Stimulated activated CD8-positive, alpha-beta memory T cell treated with anti-CD3 and anti-CD28 coated beads, Interleukin-2, amount 100 ng/mL, for 48 hours (primary cell): ENCODE results near the gene C1orf167.
"Not testable (repeated sequence)": the region's sequence is repeated elsewhere in the genome, so short reads cannot be mapped to it uniquely, and the experiment has no call there.

Experiments
- DNase-seq, 2 donors: peaks; one replicate each; pipeline ENCODE4 v3.0.0-alpha.2; 2020; ENCODE audit warnings: low read depth in 2 of 2

Gene C1orf167

GRCh38 chr1:11800391-11800755 lies 38.4 kb downstream of the C1orf167 start:
- no peak for DNase-seq

- DNase-seq: no peak
These were observed 38.9 kb downstream of the C1orf167 start for GRCh38 chr1:11800756-11801433.

GRCh38 chr1:11802616-11802972 lies 40.6 kb downstream of the C1orf167 start:
- DNase-seq: no peak

GRCh38 chr1:11802973-11803885 lies 41.2 kb downstream of the C1orf167 start:
- DNase-seq: peak; percentile 68 to 70

GRCh38 chr1:11803924-11804665 lies 42.1 kb downstream of the C1orf167 start:
- DNase-seq: not testable (repeated sequence)

- DNase-seq: peak in 1 of 2 donors; percentile 20
These were observed 42.9 kb downstream of the C1orf167 start for GRCh38 chr1:11804666-11805421.

GRCh38 chr1:11805422-11806306 lies 43.7 kb downstream of the C1orf167 start, which contains the start of the genes CLCN6 and MTHFR:
TSS of gene CLCN6 (plus strand) at chr1:11806191. CDS start at chr1:11806263, 72 bp downstream.
TSS of gene MTHFR (minus strand) at chr1:11805964. CDS start at chr1:11803116, 2,848 bp downstream.
- peak; percentile 99 for DNase-seq

GRCh38 chr1:11806307-11806936 lies 44.4 kb downstream of the C1orf167 start:
- DNase-seq: no peak

- DNase-seq: no peak
These were observed 45.1 kb downstream of the C1orf167 start for GRCh38 chr1:11807133-11807532.

- DNase-seq: no peak
These were observed 51.0 kb downstream of the C1orf167 start for GRCh38 chr1:11813021-11813420.

GRCh38 chr1:11817192-11817591 lies 55.2 kb downstream of the C1orf167 start:
- no peak for DNase-seq

- DNase-seq: no peak
These were observed 60.1 kb downstream of the C1orf167 start for GRCh38 chr1:11822091-11822490.

GRCh38 chr1:11823366-11824137 lies 61.6 kb downstream of the C1orf167 start:
- DNase-seq: no peak

- no peak for DNase-seq
These were observed 63.1 kb downstream of the C1orf167 start for GRCh38 chr1:11825131-11825530.

GRCh38 chr1:11826946-11827345 lies 65.0 kb downstream of the C1orf167 start:
- DNase-seq: no peak

GRCh38 chr1:11828511-11828910 lies 66.5 kb downstream of the C1orf167 start:
- no peak for DNase-seq

GRCh38 chr1:11831945-11832725 lies 70.1 kb downstream of the C1orf167 start:
- no peak for DNase-seq

GRCh38 chr1:11833497-11833896 lies 71.5 kb downstream of the C1orf167 start:
- no peak for DNase-seq
